ENCODE data around the gene FOXN1.

Gene FOXN1

GRCh38 chr17:28576758-28577465 lies 70.8 kb downstream of the FOXN1 start, which contains the start of gene ALDOC:
ALDOC (minus strand) TSS chr17:28576895; CDS start chr17:28575532, 1,363 bp downstream.
- peak; percentile 83 for DNase-seq

DNA sequence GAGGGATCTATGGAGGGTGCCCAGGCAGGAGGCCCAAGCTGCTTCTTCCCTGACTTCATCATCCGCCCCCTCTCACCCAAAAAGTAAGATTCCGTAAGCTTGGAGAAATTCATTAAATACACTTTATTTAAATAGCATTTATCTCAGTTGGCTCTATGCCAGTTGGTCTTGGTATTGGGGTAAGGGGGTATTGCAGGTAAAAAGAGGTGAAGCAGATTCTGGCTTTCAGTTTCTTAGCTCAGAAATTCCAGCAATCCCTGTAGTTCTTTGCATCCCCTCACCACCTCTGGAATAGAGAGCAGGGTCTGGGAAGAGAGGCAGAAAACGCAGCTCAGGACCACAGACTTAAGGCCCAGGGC lies 71.3 kb downstream of the FOXN1 start:
- DNase-seq: no peak

DNA sequence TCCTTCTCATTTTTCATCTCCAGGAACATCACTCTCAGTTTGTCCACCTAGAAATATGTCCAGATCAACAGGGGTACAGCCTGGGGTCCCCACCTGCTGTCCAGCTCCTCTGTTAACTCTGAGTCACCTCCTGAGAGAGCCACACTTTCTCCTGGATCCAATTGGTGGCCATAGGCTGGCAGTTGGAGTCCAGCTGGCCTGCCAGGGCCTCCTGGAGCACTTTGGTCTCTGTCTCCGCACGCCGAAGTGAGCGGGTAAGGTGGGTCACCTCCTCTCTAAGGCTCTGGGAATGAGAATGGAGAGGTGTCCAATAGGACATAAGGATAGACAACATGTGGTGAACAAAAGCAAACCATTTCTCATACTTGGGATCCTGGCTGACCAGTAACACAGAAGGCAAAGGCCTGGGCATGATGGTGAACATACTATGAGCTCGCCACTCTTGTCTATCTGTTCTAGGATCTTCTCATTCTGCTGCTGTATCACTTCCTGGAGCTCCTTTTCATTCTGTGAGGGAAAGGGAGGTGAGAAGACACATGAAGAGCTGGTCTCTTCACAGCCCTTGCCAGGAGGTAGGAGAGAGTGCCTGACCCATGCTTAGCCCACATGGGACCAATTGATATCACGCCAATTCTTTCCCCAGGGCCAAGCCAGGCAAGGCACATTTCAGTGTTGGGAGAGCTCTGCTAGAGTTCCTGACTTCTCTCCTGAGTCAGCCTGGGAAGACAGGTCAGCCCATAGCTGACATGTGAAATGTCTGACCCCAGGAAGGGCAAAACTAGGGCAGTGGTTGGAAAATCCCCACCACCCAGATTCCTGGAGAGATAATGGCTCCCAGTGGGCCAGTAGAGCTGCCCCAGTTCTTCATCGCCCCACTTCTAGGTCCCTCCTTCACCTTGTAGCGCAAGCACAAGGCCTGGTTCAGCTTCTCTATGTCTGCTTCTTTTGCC lies 72.4 kb downstream of the FOXN1 start:
- no peak for DNase-seq

GRCh38 chr17:28579526-28579925 lies 73.4 kb downstream of the FOXN1 start:
- DNase-seq: no peak

- no peak for DNase-seq
These were observed 74.8 kb downstream of the FOXN1 start for GRCh38 chr17:28580959-28581358.

DNA sequence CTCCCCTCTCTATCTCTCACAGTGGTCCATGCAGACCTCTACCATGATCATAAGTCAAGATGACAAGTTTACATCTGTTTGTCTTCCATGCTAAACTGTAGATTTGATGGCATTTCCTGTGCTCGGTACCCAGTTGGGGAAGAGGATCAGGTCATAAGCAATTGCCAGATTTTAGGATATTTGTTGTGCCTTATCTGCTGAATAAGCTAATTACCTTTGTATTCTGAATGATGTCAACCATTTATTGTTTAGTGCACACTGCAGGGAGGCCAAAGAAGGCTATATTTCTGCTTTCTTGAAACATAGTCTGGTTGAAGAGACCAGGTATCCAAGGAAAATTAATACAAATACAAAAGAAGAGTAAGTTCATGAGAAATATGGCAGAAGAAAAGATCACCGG lies 76.4 kb downstream of the FOXN1 start:
- no peak for DNase-seq

DNA sequence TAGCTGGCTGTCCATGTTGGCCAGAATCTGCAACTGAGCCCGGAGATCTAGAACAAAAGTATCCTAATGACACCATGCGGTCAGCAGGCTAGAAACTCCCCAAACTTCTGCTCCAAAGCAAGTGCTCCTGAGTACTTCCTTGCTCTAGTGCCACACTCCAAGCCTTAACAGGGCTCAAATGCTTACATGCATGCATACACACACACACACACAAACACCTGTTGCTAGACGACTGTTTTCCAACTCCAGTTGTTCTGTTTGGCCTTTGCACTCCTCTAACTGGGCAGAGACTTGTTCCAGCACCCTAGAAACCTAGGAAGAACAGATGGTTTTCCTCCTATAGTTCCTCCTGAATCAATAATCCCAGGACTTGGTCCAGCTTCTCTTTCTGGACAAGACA lies 78.3 kb downstream of the FOXN1 start:
- no peak for DNase-seq

- no peak for DNase-seq
These were observed 79.7 kb downstream of the FOXN1 start for GRCh38 chr17:28585851-28586250.

Data from SHP77 treated with DMSO at 0.1 percent for 48 hours (cell line).